SK-N-MC (cell line): ENCODE measurements around the gene UBE2V1.

Experiments used
- DNase-seq: peaks from one replicate; pipeline ENCODE4 v3.0.0-alpha.2; 2011; ENCODE audit warnings: low read depth, low spot score
- H3K27ac ChIP-seq: fragments of 200-600 bp; sonication (generic); 2 replicates; pipeline ENCODE4 v1.5.1; 2016; ENCODE audit warnings: mixed run types
- H3K36me3 ChIP-seq: fragments of 200-600 bp; sonication (generic); 2 replicates; pipeline ENCODE4 v1.6.1; 2017; ENCODE audit warnings: antibody characterized with exemption, low read length, mixed read lengths; ENCODE audit not compliant: insufficient read depth
- H3K4me3 ChIP-seq: fragments of 200-600 bp; sonication (generic); 2 replicates; pipeline ENCODE4 v1.5.1; 2016
- H3K9ac ChIP-seq: fragments of 200-600 bp; sonication (generic); 2 replicates; pipeline ENCODE4 v1.8.0; 2017; ENCODE audit warnings: mixed run types, mixed read lengths; ENCODE audit not compliant: insufficient read length
- H3K9me3 ChIP-seq: fragments of 200-600 bp; sonication (generic); 2 replicates; pipeline ENCODE4 v1.6.1; 2017; ENCODE audit warnings: low read depth, mild to moderate bottlenecking, antibody characterized with exemption, low read length, moderate library complexity, mixed read lengths
- EZH2 ChIP-seq: fragments of 200-600 bp; sonication (generic); IDR thresholded peaks from one replicate; pipeline ENCODE4 v1.6.1; 2017; ENCODE audit warnings: antibody characterized with exemption
- FOXP2 ChIP-seq: optimal IDR thresholded peaks from 2 replicates; pipeline ENCODE3; 2011; ENCODE audit warnings: mild to moderate bottlenecking, moderate library complexity; ENCODE audit not compliant: insufficient read depth; ENCODE audit errors: extremely low read length, control extremely low read depth
- POLR2AphosphoS5 ChIP-seq: IDR thresholded peaks from 2 replicates; pipeline ENCODE4 v1.6.1; 2012; ENCODE audit warnings: mild to moderate bottlenecking, low read depth, low read length, borderline replicate concordance

Gene UBE2V1

DNA sequence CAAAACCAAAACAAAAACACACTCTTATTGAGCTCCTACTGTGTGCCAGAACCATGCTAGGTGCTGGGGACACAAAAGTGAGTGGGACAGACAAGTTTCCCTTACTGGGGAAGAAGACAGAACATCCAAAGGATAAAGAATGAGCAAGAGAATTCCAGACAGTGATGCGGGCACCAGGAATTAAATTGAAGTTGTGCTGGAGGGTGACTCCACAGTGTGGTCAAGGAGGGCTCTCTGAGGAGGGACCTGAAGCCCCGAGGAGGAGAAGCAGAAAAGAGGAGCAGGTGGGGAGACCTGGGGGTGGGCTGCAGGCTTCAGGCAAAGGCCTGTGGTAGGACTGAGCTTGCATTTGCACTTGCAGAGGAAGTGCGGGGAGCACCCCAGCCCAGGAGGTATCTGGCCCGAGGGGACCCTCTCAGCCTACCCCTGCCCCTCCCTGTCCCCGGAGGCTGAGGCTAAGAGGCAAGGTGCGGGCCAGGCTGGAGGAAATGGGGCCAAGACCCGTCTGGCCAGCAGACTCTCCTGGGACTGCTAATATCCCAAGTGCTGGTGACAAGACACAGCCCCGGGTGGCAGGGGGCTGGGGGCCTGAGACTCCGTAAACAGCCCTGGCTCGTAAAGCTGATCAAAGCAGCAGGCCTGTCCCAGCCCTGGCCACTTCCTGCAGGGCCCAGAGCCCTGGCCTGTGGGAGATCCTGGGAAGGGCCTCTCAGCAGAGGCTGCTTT is 73.1 kb downstream of the UBE2V1 start:
- TF ChIP-seq POLR2AphosphoS5 (no peak), EZH2 (no peak), FOXP2 (no peak)
- Histone ChIP-seq H3K36me3 (no peaks in the 10 kb centered on the region), H3K4me3 (no peak overlapping the region), H3K9me3 (no peaks in the 10 kb centered on the region), H3K9ac (no peak overlapping the region), H3K27ac (no peak overlapping the region)
- DNase-seq = no peak

GRCh38 chr20:50038574-50038991 is 74.4 kb downstream of the UBE2V1 start:
- no peaks in the 10 kb centered on the region for H3K36me3 ChIP-seq
- no peaks in the 10 kb centered on the region for H3K9me3 ChIP-seq
- no peak overlapping the region for H3K4me3 ChIP-seq
- no peak overlapping the region for H3K9ac ChIP-seq
- no peak overlapping the region for H3K27ac ChIP-seq
- TF ChIP-seq POLR2AphosphoS5 (no peak), EZH2 (no peak), FOXP2 (no peak)
- no peak for DNase-seq

DNA sequence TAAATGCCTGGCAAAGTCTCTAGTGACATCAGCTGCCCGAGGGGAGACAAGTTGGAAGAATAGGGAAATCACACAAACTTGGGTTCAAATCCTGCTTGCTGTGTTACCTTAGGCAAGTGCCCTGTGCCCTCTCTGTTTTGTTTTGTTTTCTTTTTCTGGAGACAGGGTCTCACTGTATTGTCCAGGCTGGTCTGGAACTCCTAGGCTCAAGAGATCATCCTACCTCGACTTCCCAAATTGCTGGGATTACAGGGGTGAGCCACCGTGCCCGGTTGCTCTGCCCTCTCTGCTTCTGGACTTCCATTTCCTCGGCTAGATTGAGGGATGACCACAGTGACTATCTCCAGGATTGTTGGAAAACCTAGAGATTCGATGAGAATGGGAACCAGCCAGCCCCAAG is 74.8 kb downstream of the UBE2V1 start:
- TF ChIP-seq POLR2AphosphoS5 (no peak), EZH2 (no peak)

DNA sequence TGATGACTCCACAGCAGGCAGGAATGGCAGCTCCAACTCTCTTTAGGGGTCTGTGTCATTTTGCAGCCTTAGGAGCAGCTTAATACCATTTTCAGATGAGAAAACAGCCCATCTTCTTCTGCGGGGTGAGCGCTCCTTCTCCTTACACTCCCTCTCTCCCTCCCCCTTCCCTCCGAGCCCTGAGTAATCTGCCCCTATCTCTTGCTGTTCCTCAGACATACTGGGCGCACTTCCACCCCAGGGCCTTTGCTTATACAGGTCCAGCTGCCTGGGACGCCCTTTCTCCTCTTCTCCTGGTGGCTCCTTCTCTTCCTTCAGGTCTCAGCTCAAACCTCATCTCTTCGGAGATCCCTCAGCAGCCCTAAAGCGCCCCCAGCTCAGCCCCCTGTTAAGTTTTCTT is 75.4 kb downstream of the UBE2V1 start:
- no peak for DNase-seq

More for the DNA sequence above, 74.8 kb downstream of the UBE2V1 start:
- H3K4me3 ChIP-seq = no peak overlapping the region
- no peaks in the 10 kb centered on the region for H3K9me3 ChIP-seq
- no peak for DNase-seq
- no peaks in the 10 kb centered on the region for H3K36me3 ChIP-seq
- H3K9ac ChIP-seq = no peak overlapping the region
- H3K27ac ChIP-seq = no peak overlapping the region

GRCh38 chr20:50037123-50037522 is 75.8 kb downstream of the UBE2V1 start:
- Histone ChIP-seq H3K36me3 (no peaks in the 10 kb centered on the region), H3K4me3 (no peak overlapping the region), H3K9me3 (no peaks in the 10 kb centered on the region), H3K9ac (no peak overlapping the region), H3K27ac (no peak overlapping the region)
- no peak for DNase-seq
- no peak for TF ChIP-seq POLR2AphosphoS5
- TF ChIP-seq EZH2 = no peak
- TF ChIP-seq FOXP2 = no peak

More for the DNA sequence above, 75.4 kb downstream of the UBE2V1 start:
- Histone ChIP-seq H3K9ac (no peak overlapping the region), H3K36me3 (no peaks in the 10 kb centered on the region), H3K9me3 (no peaks in the 10 kb centered on the region), H3K4me3 (no peak overlapping the region), H3K27ac (no peak overlapping the region)
- TF ChIP-seq POLR2AphosphoS5 = no peak
- no peak for TF ChIP-seq EZH2
- no peak for TF ChIP-seq FOXP2

DNA sequence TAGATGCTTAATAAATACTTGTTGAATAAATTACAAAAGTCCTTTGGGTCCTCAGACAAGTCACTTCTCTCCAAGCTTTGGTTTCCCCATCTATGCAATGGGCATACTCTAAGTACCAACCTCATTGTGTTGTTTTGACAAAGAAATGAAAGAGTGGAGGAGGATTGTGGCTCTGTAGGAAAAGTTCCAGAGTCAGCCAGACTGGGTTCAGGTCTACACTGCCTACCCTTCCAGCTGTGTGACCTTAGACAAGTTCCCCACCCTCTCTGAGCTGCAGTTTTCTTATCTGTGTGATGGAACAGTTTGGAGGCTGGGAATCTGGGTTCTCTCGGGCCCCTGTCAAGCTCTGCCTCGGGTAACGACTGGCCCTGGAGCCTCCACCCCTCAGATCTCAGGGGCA is 76.2 kb downstream of the UBE2V1 start:
- Histone ChIP-seq H3K9ac (no peak overlapping the region), H3K27ac (no peak overlapping the region), H3K36me3 (no peaks in the 10 kb centered on the region), H3K4me3 (no peak overlapping the region), H3K9me3 (no peaks in the 10 kb centered on the region)
- TF ChIP-seq EZH2 = no peak
- TF ChIP-seq POLR2AphosphoS5 = no peak
- TF ChIP-seq FOXP2 = no peak
- DNase-seq = no peak

- no peaks in the 10 kb centered on the region for H3K9me3 ChIP-seq
- no peak overlapping the region for H3K27ac ChIP-seq
- no peak overlapping the region for H3K4me3 ChIP-seq
- no peak overlapping the region for H3K9ac ChIP-seq
- no peak for DNase-seq
- TF ChIP-seq FOXP2 = no peak
- no peak for TF ChIP-seq EZH2
- no peak for TF ChIP-seq POLR2AphosphoS5
- H3K36me3 ChIP-seq = no peaks in the 10 kb centered on the region
These were observed 78.3 kb downstream of the UBE2V1 start for GRCh38 chr20:50034567-50035180.

DNA sequence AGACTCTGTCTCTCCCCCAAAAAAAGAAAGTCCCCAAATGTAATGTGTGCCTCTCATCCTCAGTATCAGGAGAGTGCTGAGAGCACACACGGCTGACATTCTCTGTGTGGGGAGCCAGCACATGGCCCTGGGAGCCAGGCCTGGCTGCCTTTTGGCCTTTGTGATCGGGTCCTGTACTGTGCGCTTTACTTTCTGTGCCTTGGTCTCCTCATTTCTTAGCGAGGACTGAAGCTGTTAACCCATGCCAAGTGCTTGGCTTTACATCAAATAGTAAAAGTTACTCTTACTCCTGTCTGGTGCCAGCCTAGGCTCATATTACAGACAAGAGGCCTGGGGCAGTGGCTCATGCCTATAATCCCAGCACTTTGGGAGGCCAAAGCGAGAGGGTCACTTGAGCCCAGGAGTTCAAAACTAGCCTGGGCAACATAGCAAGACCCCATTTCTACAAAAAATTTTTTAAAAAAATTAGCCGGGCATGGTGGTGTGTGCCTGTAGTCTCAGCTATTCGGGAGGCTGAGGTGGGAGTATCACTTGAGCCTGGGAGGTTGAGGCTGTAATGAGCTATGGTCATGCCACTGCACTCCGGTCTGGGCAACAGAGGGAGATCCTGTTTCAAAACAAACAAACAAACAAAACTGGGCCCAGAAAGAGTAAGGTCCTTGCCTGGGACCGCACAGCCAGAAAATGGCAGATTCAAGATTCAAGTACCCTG is 79.8 kb downstream of the UBE2V1 start:
- no peak for TF ChIP-seq EZH2
- TF ChIP-seq FOXP2 = no peak
- no peak for TF ChIP-seq POLR2AphosphoS5
- no peak for DNase-seq
- no peaks in the 10 kb centered on the region for H3K9me3 ChIP-seq
- no peak overlapping the region for H3K27ac ChIP-seq
- no peaks in the 10 kb centered on the region for H3K36me3 ChIP-seq
- H3K9ac ChIP-seq = no peak overlapping the region
- no peak overlapping the region for H3K4me3 ChIP-seq
